Parathyroid adenoma (tissue), 2 donors: ENCODE measurements around the gene C19orf81.

Experiments used
- H2AFZ ChIP-seq: fragments of 300-600 bp; sonication (generic); one replicate; pipeline ENCODE4 v1.7.0; 2017; ENCODE audit warnings: antibody characterized with exemption, mild to moderate bottlenecking
- H3K27ac ChIP-seq: fragments of 300-600 bp; sonication (generic); one replicate; pipeline ENCODE4 v1.7.0; 2017
- H3K27me3 ChIP-seq: fragments of 300-600 bp; sonication (generic); one replicate; pipeline ENCODE4 v1.7.0; 2017; ENCODE audit warnings: low read length; ENCODE audit not compliant: control insufficient read depth, insufficient read depth
- H3K36me3 ChIP-seq: fragments of 300-600 bp; sonication (generic); one replicate; pipeline ENCODE4 v1.7.0; 2017; ENCODE audit warnings: low read length; ENCODE audit not compliant: control insufficient read depth, insufficient read depth
- H3K4me1 ChIP-seq: fragments of 300-600 bp; sonication (generic); one replicate; pipeline ENCODE4 v1.7.0; 2017; ENCODE audit warnings: control low read depth
- H3K4me2 ChIP-seq: fragments of 300-600 bp; sonication (generic); one replicate; pipeline ENCODE4 v1.7.0; 2017; ENCODE audit warnings: low read length
- H3K4me3 ChIP-seq: fragments of 300-600 bp; sonication (generic); one replicate; pipeline ENCODE4 v1.7.0; 2017; ENCODE audit warnings: low read depth, low read length
- H3K79me2 ChIP-seq: fragments of 300-600 bp; sonication (generic); one replicate; pipeline ENCODE4 v1.7.0; 2017; ENCODE audit warnings: control low read depth
- H3K9ac ChIP-seq: fragments of 300-600 bp; sonication (generic); one replicate; pipeline ENCODE4 v1.7.0; 2017; ENCODE audit warnings: mild to moderate bottlenecking
- H3K9me3 ChIP-seq: fragments of 300-600 bp; sonication (generic); one replicate; pipeline ENCODE4 v1.7.0; 2017; ENCODE audit warnings: low read length; ENCODE audit not compliant: control insufficient read depth
- CTCF ChIP-seq: fragments of 300-600 bp; sonication (generic); IDR thresholded peaks from one replicate; pipeline ENCODE4 v1.7.0; 2017; ENCODE audit warnings: antibody characterized with exemption, mild to moderate bottlenecking
- donor health status: primary hyperparathyroidism.

The C19orf81 gene

GRCh38 chr19:50688766-50689165 lies 39.5 kb downstream of the C19orf81 start:
- H3K9ac ChIP-seq = no peak overlapping the region

GRCh38 chr19:50690439-50690838 lies 41.2 kb downstream of the C19orf81 start:
- Histone ChIP-seq H3K27ac (no peak overlapping the region), H3K4me3 (no peak overlapping the region), H3K4me2 (no peak overlapping the region), H3K79me2 (no peaks in the 10 kb centered on the region), H3K36me3 (no peaks in the 10 kb centered on the region), H3K9me3 (no peaks in the 10 kb centered on the region), H3K27me3 (peaks cover 3% of the 10 kb centered on the region), H2AFZ (no peak overlapping the region), H3K9ac (no peak overlapping the region), H3K4me1 (peaks cover under 1% of the 10 kb centered on the region)
- no peak for TF ChIP-seq CTCF

More at GRCh38 chr19:50688766-50689165, 39.5 kb downstream of the C19orf81 start:
- Histone ChIP-seq H3K4me2 (no peak overlapping the region), H2AFZ (no peak overlapping the region), H3K27me3 (peaks cover 3% of the 10 kb centered on the region), H3K79me2 (no peaks in the 10 kb centered on the region), H3K4me1 (no peaks in the 10 kb centered on the region), H3K27ac (no peak overlapping the region), H3K4me3 (no peak overlapping the region), H3K36me3 (no peaks in the 10 kb centered on the region), H3K9me3 (no peaks in the 10 kb centered on the region)
- no peak for TF ChIP-seq CTCF

- Histone ChIP-seq H3K9me3 (no peaks in the 10 kb centered on the region), H3K27ac (no peak overlapping the region), H3K4me3 (no peak overlapping the region)
Measured at GRCh38 chr19:50693064-50693975, 44.1 kb downstream of the C19orf81 start.

GRCh38 chr19:50694815-50695145 lies 45.5 kb downstream of the C19orf81 start:
- Histone ChIP-seq H3K4me2 (no peak overlapping the region), H3K9ac (no peak overlapping the region), H3K4me1 (peaks cover 3% of the 10 kb centered on the region), H3K36me3 (no peaks in the 10 kb centered on the region), H3K27me3 (peaks cover 3% of the 10 kb centered on the region), H3K27ac (no peak overlapping the region), H2AFZ (no peak overlapping the region), H3K9me3 (no peaks in the 10 kb centered on the region), H3K4me3 (no peak overlapping the region), H3K79me2 (no peaks in the 10 kb centered on the region)
- TF ChIP-seq CTCF = no peak

More at GRCh38 chr19:50693064-50693975, 44.1 kb downstream of the C19orf81 start:
- H3K36me3 ChIP-seq = no peaks in the 10 kb centered on the region
- H3K27me3 ChIP-seq = peaks cover 3% of the 10 kb centered on the region
- TF ChIP-seq CTCF = no peak
- no peak overlapping the region for H2AFZ ChIP-seq
- H3K4me2 ChIP-seq = no peak overlapping the region
- H3K9ac ChIP-seq = no peak overlapping the region
- no peaks in the 10 kb centered on the region for H3K79me2 ChIP-seq
- peaks cover 3% of the 10 kb centered on the region for H3K4me1 ChIP-seq
